Omental fat pad (tissue), 4 donors: ENCODE measurements around the gene EGFL7. TPM values are rescaled to one million over a fixed set of nuclear protein-coding genes. Genes with fewer than 3 reads are reported as not detected.
"Not testable (repeated sequence)": the region's sequence is repeated elsewhere in the genome, so short reads cannot be mapped to it uniquely, and the experiment has no call there.

Experiments used
- ATAC-seq: fragments of 150-250 bp; one replicate; pipeline ENCODE4 v1.9.1; 2016; ENCODE audit warnings: mild to moderate bottlenecking, moderate library complexity; ENCODE audit not compliant: low FRiP score
- DNase-seq: peaks from one replicate; pipeline ENCODE4 v3.0.0-alpha.2; 2019; ENCODE audit warnings: low spot score
- CTCF ChIP-seq, 3 donors: fragments of 450-650 bp; IDR thresholded peaks; one replicate each; pipeline ENCODE4 v1.5.1; 2016 to 2017; ENCODE audit warnings: antibody characterized with exemption in 3 of 3, mild to moderate bottlenecking in 3 of 3, moderate library complexity in 2 of 3
- total RNA-seq, 4 donors: library from RNA; depleted of rRNA; stranded (reverse); fragments of >200 nt; gene quantifications; one replicate each; pipeline ENCODE4 v1.1.0, GENCODE V29; 2016

The EGFL7 gene
- total RNA-seq, 4 donors from 2014 or later, result 50.6 to 274 (median 145) TPM

GRCh38 chr9:136707849-136708517, 45.3 kb downstream of the EGFL7 start:
- no peak for TF ChIP-seq CTCF (IDR thresholded peaks at IDR 0.05)
- DNase-seq (no peak), ATAC-seq (no peak)

GRCh38 chr9:136709454-136710109, 46.9 kb downstream of the EGFL7 start:
- DNase-seq (no peak), ATAC-seq (no peak)
- no peak for TF ChIP-seq CTCF (IDR thresholded peaks at IDR 0.05)

- no peak for TF ChIP-seq CTCF (IDR thresholded peaks at IDR 0.05)
- no peak for ATAC-seq
- DNase-seq, result no peak
Measured at GRCh38 chr9:136710543-136710942, 47.8 kb downstream of the EGFL7 start.

DNA sequence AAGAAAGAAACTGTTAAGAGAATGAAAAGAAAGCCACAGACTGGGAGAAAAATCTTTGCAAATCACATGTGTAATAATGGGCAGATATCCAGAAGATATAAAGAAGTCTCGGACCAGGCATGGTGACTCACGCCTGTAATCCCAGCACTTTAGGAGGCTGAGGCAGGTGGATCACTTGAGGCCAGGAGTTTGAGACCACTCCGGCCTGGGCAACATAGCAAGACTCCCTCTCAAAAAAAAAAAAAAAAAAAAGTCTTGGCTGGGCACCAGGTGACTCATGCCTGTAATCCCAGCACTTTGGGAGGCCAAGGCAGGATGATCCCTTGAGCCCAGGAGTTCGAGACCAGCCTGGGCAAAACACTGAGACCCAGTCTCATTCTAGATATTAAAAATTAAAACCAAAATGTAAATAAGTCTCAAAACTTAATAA, 48.5 kb downstream of the EGFL7 start:
- DNase-seq, ATAC-seq: not testable (repeated sequence)

- ATAC-seq (peak; percentile 12), DNase-seq (no peak)
- no peak for TF ChIP-seq CTCF (IDR thresholded peaks at IDR 0.05)
Measured at GRCh38 chr9:136711751-136712689, 49.3 kb downstream of the EGFL7 start, which contains the start of gene DIPK1B. TSS of gene DIPK1B (plus strand) at chr9:136712572. CDS start at chr9:136712666, 94 bp downstream.

DNA sequence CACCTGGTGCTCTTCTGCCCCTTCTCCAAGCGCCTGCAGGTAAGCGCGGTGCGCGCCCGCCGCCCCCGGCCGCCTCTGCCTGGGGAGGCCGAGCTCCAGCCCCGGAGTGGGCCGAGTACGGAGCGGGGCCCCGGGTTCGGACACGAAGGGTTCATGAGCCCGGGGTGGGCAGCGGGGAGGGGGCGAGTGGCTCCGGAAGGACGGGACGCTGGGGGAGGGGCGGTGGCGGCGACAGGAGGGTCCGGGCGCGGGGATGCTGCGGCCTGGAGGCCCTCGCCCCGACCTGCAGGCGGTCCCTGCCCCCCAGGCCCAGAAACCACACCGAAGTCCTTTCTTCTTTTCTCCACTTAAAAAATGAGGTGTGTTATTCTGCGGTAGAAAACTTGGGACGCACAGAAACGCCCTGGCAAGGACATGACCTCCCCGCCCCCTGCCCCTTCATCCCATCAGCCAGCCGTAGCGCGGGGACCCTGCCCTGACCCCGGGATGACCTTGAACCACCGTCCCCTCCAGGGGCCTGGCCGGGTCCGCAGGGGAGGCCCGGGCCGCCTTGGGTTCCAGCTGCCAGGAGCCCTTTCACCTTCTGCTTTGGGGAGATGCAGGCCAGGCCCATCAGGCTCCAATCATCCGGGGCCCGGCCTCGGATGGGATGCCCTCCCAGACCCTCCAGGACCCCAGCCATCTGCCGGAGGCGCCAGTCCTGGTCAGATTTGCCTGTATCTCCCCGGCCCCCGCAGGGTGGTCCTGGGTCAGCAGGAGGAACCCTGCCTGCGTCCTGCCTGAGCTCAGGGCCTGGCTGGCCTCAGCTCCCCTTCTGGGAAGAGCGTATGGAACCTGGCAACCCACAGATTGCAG, 50.2 kb downstream of the EGFL7 start:
- ATAC-seq (no peak), DNase-seq (no peak)
- no peak for TF ChIP-seq CTCF (IDR thresholded peaks at IDR 0.05)
